Uterus (tissue), 2 donors: ENCODE data around the gene FBP2.

Source experiments
- POLR2A ChIP-seq, 2 donors: fragments of 450-650 bp; IDR thresholded peaks; one replicate each; pipeline ENCODE4 v1.6.1; 2016; ENCODE audit warnings: antibody characterized with exemption in 2 of 2, mild to moderate bottlenecking in 1 of 2, moderate library complexity in 1 of 2
- TF ChIP-seq, protein P1 (sequence below), 4 experiments: fragments of 200-600 bp in 2 of 4; fragments of 450-650 bp in 2 of 4; sonication (generic) in 2 of 4; IDR thresholded peaks; one replicate each; pipeline ENCODE4 v1.5.1; 2016 to 2019; ENCODE audit warnings: antibody characterized with exemption in 4 of 4, mild to moderate bottlenecking in 2 of 4, moderate library complexity in 1 of 4

GRCh38 chr9:94600715-94601114 lies 7.1 kb upstream of the FBP2 start:
- TF ChIP-seq POLR2A (IDR thresholded peaks at IDR 0.05), result no peak
- TF ChIP-seq, protein P1, sequence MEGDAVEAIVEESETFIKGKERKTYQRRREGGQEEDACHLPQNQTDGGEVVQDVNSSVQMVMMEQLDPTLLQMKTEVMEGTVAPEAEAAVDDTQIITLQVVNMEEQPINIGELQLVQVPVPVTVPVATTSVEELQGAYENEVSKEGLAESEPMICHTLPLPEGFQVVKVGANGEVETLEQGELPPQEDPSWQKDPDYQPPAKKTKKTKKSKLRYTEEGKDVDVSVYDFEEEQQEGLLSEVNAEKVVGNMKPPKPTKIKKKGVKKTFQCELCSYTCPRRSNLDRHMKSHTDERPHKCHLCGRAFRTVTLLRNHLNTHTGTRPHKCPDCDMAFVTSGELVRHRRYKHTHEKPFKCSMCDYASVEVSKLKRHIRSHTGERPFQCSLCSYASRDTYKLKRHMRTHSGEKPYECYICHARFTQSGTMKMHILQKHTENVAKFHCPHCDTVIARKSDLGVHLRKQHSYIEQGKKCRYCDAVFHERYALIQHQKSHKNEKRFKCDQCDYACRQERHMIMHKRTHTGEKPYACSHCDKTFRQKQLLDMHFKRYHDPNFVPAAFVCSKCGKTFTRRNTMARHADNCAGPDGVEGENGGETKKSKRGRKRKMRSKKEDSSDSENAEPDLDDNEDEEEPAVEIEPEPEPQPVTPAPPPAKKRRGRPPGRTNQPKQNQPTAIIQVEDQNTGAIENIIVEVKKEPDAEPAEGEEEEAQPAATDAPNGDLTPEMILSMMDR (IDR thresholded peaks at IDR 0.05), result no peak
